Fibroblast of pulmonary artery (primary cell): ENCODE results near the gene TAF8.

Experiments used
- DNase-seq: peaks from one replicate; pipeline ENCODE4 v3.0.0-alpha.2; 2010; ENCODE audit warnings: low read depth
- H3K4me3 ChIP-seq: replicated peaks from 2 replicates; pipeline ENCODE4 v1.5.1; 2011; ENCODE audit warnings: low read depth, mild to moderate bottlenecking, control low read depth, low read length, moderate library complexity
- CTCF ChIP-seq: IDR thresholded peaks from 2 replicates; pipeline ENCODE4 v1.5.1; 2011; ENCODE audit warnings: mild to moderate bottlenecking, control low read depth, low read length, inconsistent platforms; ENCODE audit errors: missing control alignments

Gene TAF8

GRCh38 chr6:42090819-42091717 lies 40.7 kb downstream of the TAF8 start:
- no peak for TF ChIP-seq CTCF
- DNase-seq = no peak
- H3K4me3 ChIP-seq = no peak overlapping the region

GRCh38 chr6:42091718-42092023 lies 41.3 kb downstream of the TAF8 start:
- no peak for TF ChIP-seq CTCF
- H3K4me3 ChIP-seq = no peak overlapping the region
- no peak for DNase-seq

- DNase-seq = no peak
- no peak for TF ChIP-seq CTCF
- H3K4me3 ChIP-seq = no peak overlapping the region
Measured at GRCh38 chr6:42093582-42094329, 43.4 kb downstream of the TAF8 start.

GRCh38 chr6:42095094-42095493 lies 44.8 kb downstream of the TAF8 start:
- no peak for DNase-seq
- no peak for TF ChIP-seq CTCF
- H3K4me3 ChIP-seq = no peak overlapping the region

GRCh38 chr6:42095776-42096541 lies 45.6 kb downstream of the TAF8 start:
- no peak for TF ChIP-seq CTCF
- no peak for DNase-seq
- no peak overlapping the region for H3K4me3 ChIP-seq

GRCh38 chr6:42099340-42100028 lies 49.2 kb downstream of the TAF8 start:
- peak; percentile 72 for DNase-seq
- H3K4me3 ChIP-seq = no peak overlapping the region
- TF ChIP-seq CTCF = no peak
